HEK293T (cell line): ENCODE data around the gene CD59.

ENCODE experiments used
- LEF1 ChIP-seq: fragments of 450-650 bp; IDR thresholded peaks from 2 replicates; pipeline ENCODE4 v1.6.1; 2017; ENCODE audit warnings: mild to moderate bottlenecking, borderline replicate concordance
- SP1 ChIP-seq: fragments of 450-650 bp; IDR thresholded peaks from 2 replicates; pipeline ENCODE4 v1.6.1; 2017
- SUZ12 ChIP-seq: fragments of 450-650 bp; IDR thresholded peaks from 2 replicates; pipeline ENCODE4 v1.6.1; 2016; ENCODE audit warnings: mild to moderate bottlenecking
- TARDBP ChIP-seq: fragments of 450-650 bp; IDR thresholded peaks from 2 replicates; pipeline ENCODE4 v1.6.1; 2016
- TF ChIP-seq, protein P1 (sequence below): fragments of 450-650 bp; IDR thresholded peaks from 2 replicates; pipeline ENCODE4 v1.6.1; 2016

DNA sequence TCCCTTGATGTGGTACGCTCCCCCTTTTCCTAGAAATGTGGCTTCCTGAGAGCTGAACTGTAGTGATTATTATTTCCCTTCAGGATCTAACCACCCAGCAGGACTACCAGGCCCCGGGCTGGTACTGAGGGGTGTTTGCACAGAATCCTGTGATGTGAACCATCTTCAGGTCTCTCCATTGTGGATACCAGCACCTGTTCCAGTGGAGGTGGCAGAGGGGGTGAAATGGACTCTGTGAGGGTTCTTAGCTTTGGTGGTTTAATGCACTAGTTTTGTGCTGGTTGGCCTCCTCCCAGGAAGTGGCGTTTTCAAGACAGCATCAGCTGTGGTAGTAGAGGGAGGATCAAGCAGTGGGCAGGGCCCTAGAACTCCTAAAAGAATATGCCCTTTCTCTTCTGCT is 54.2 kb downstream of the CD59 start:
- TF ChIP-seq, protein P1, sequence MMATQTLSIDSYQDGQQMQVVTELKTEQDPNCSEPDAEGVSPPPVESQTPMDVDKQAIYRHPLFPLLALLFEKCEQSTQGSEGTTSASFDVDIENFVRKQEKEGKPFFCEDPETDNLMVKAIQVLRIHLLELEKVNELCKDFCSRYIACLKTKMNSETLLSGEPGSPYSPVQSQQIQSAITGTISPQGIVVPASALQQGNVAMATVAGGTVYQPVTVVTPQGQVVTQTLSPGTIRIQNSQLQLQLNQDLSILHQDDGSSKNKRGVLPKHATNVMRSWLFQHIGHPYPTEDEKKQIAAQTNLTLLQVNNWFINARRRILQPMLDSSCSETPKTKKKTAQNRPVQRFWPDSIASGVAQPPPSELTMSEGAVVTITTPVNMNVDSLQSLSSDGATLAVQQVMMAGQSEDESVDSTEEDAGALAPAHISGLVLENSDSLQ, result no peak
- no peak for TF ChIP-seq SUZ12
- no peak for TF ChIP-seq SP1
- no peak for TF ChIP-seq TARDBP
- TF ChIP-seq LEF1, result no peak
